ENCODE results near the gene LRRC72.

The LRRC72 gene

DNA sequence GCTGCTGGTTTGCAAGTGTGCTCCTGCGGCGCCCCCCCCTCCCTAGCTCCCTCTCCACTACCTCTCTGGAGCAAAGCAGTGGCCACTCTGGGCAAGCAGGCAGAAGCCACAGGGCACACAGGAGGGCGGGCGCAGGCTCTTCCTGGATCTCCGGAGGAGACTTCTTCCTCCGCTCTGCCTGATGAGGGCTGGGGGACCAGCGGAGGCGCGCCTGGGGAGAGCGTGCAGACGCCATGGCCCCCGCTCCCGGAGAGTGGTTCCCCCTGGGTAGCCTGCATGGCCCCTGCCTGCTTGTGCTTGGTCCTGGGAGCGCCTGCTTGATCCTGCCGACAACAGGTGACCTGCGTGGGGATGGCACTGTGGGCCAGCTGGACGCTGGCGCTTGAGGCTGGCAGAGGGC, 89.9 kb downstream of the LRRC72 start:
- H3K36me3 ChIP-seq (ENCODE audit: control insufficient read depth in 2 of 2, insufficient read depth in 2 of 2, low read length in 2 of 2) = peaks cover 18 to 30% of the 10 kb centered on the region in 2 donors
- no peak overlapping the region for H3K9ac ChIP-seq (ENCODE audit: low read length in 2 of 2)
- H3K4me1 ChIP-seq (ENCODE audit: control insufficient read depth, insufficient read depth, low read length) = no peaks in the 10 kb centered on the region
- H3K9me3 ChIP-seq (ENCODE audit: control insufficient read depth in 2 of 2, low read length in 2 of 2) = no peaks in the 10 kb centered on the region
- no peak overlapping the region for H3K4me3 ChIP-seq (ENCODE audit: low read length in 2 of 2)
- H3K27ac ChIP-seq (ENCODE audit: low read length) = no peak overlapping the region
- H3K27me3 ChIP-seq (ENCODE audit: control insufficient read depth in 1 of 2, insufficient read depth in 2 of 2, low read length in 2 of 2) = no peaks in the 10 kb centered on the region

DNA sequence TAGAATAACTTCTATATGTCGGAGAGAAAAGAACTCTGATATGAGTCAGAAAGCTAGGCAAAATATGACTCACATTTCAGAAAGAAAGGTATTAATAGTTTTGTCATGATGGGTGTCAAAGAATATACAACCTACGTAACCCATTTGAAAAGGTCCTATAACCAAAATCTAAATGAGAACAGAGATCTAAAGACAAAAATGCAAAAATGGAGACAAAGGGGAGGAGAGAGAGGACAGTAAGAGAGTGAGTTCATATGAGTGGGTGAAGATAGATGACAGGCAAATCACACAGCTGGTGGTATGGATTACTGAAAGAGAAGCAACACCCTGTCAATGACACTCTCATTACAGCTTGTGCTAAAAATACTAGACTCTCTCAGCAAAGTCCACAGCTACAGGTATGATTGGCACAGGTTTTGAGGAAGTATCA, 93.4 kb downstream of the LRRC72 start:
- no peaks in the 10 kb centered on the region for H3K27me3 ChIP-seq (ENCODE audit: control insufficient read depth in 1 of 2, insufficient read depth in 2 of 2, low read length in 2 of 2)
- no peaks in the 10 kb centered on the region for H3K4me1 ChIP-seq (ENCODE audit: control insufficient read depth, insufficient read depth, low read length)
- no peak overlapping the region for H3K4me3 ChIP-seq (ENCODE audit: low read length in 2 of 2)
- H3K9ac ChIP-seq (ENCODE audit: low read length in 2 of 2) = no peak overlapping the region
- no peaks in the 10 kb centered on the region for H3K9me3 ChIP-seq (ENCODE audit: control insufficient read depth in 2 of 2, low read length in 2 of 2)
- H3K36me3 ChIP-seq (ENCODE audit: control insufficient read depth in 2 of 2, insufficient read depth in 2 of 2, low read length in 2 of 2) = peaks cover 25 to 33% of the 10 kb centered on the region in 2 donors
- no peak overlapping the region for H3K27ac ChIP-seq (ENCODE audit: low read length)

DNA sequence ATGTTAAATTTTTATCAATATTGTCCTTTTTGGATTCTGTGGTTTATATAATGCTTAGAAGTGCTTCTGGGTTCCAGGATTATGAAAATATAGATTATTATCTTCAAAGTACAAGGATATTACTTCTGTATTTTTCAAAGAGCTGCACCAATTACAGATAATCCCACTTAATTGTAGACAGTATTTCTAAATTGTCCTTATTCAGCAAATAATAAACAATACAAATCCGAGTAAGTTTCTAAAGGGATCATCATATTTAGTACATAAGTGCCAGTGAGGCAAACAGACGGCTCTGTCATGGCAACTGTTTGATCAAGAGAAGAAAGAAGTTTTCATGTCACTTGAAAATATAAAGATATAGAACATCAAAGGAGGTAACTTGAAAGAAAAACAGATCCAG, 99.8 kb downstream of the LRRC72 start:
- Histone ChIP-seq H3K4me1 (ENCODE audit: control insufficient read depth, insufficient read depth, low read length) (no peaks in the 10 kb centered on the region), H3K9me3 (ENCODE audit: control insufficient read depth in 2 of 2, low read length in 2 of 2) (no peaks in the 10 kb centered on the region), H3K9ac (ENCODE audit: low read length in 2 of 2) (no peak overlapping the region), H3K36me3 (ENCODE audit: control insufficient read depth in 2 of 2, insufficient read depth in 2 of 2, low read length in 2 of 2) (peaks cover 13 to 15% of the 10 kb centered on the region in 2 donors), H3K27me3 (ENCODE audit: control insufficient read depth in 1 of 2, insufficient read depth in 2 of 2, low read length in 2 of 2) (no peaks in the 10 kb centered on the region), H3K27ac (ENCODE audit: low read length) (no peak overlapping the region), H3K4me3 (ENCODE audit: low read length in 2 of 2) (no peak overlapping the region)

DNA sequence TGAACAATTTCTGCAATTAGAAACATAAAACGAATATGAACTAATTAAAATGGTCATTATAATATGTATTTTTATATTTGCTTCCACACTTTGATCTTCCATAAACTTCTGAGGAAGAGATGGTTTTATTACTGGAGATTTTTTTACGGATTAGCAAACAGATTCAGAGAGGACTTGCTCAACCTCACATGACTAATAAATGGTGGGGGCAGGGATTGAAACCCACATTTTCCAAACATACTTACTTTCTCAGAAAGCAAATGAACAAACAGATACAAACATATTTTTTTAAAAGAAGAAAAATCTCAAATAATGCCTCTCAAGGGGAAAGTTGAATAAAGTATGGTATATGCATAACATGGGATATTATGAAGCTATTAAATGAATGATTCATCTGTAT, 100.6 kb downstream of the LRRC72 start:
- Histone ChIP-seq H3K4me1 (ENCODE audit: control insufficient read depth, insufficient read depth, low read length) (no peaks in the 10 kb centered on the region), H3K27ac (ENCODE audit: low read length) (no peak overlapping the region), H3K36me3 (ENCODE audit: control insufficient read depth in 2 of 2, insufficient read depth in 2 of 2, low read length in 2 of 2) (peaks cover 12 to 15% of the 10 kb centered on the region in 2 donors)

DNA sequence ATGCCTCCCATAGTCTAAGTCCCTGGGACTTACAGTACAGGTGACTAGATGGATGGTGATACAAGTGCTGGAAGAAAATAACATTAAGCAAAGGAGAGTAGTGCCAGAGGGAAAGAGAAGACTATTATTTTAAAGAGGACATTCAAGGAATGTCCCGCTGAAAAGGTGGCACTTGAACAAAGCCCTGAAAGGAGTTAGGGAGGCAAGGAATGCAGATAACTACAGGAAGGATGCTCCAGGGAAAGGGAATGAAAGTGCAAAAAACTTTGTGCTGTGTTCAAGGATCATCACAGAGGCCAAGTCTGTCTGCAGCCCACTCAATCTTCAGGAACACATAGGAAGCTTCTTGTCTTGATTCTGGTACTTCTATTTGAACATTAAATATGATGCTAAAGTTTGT, 104.0 kb downstream of the LRRC72 start:
- H3K36me3 ChIP-seq (ENCODE audit: control insufficient read depth in 2 of 2, insufficient read depth in 2 of 2, low read length in 2 of 2) = no peaks in the 10 kb centered on the region
- H3K9ac ChIP-seq (ENCODE audit: low read length in 2 of 2) = no peak overlapping the region
- H3K4me1 ChIP-seq (ENCODE audit: control insufficient read depth, insufficient read depth, low read length) = no peaks in the 10 kb centered on the region
- no peaks in the 10 kb centered on the region for H3K27me3 ChIP-seq (ENCODE audit: control insufficient read depth in 1 of 2, insufficient read depth in 2 of 2, low read length in 2 of 2)
- H3K9me3 ChIP-seq (ENCODE audit: control insufficient read depth in 2 of 2, low read length in 2 of 2) = no peaks in the 10 kb centered on the region
- H3K4me3 ChIP-seq (ENCODE audit: low read length in 2 of 2) = no peak overlapping the region
- no peak overlapping the region for H3K27ac ChIP-seq (ENCODE audit: low read length)

More for the DNA sequence above, 100.6 kb downstream of the LRRC72 start:
- H3K27me3 ChIP-seq (ENCODE audit: control insufficient read depth in 1 of 2, insufficient read depth in 2 of 2, low read length in 2 of 2) = no peaks in the 10 kb centered on the region
- H3K9me3 ChIP-seq (ENCODE audit: control insufficient read depth in 2 of 2, low read length in 2 of 2) = no peaks in the 10 kb centered on the region
- no peak overlapping the region for H3K4me3 ChIP-seq (ENCODE audit: low read length in 2 of 2)
- H3K9ac ChIP-seq (ENCODE audit: low read length in 2 of 2) = no peak overlapping the region
